IMR-90 (cell line): ENCODE data around the gene CDH23. TPM values are rescaled to one million over a fixed set of nuclear protein-coding genes. Genes with fewer than 3 reads are reported as not detected.

ENCODE experiments used
- ATAC-seq: fragments of 200-7000 bp; cut with Tn5 transposase; 2 replicates; pipeline ENCODE4 v1.9.1; 2020; ENCODE audit warnings: low read depth, mild to moderate bottlenecking, moderate library complexity
- BruUV-seq: library from RNA; stranded (reverse); fragments of 400-500 nt; replicated peaks from 2 replicates; lab custom pipeline; 2021; lab: Mats Ljungman, UMichigan
- CTCF ChIA-PET: fragments of 300-600 bp; formaldehyde crosslinking; extraction: SDS; loops from one replicate; lab custom pipeline; 2021; ENCODE audit warnings: antibody characterized with exemption; lab: Yijun Ruan, JAX
- POLR2A ChIA-PET: fragments of 300-600 bp; sonication (Branson Sonifier 250); formaldehyde crosslinking; loops from one replicate; lab custom pipeline; 2022; ENCODE audit warnings: antibody characterized with exemption; ENCODE audit not compliant: unreplicated experiment; lab: Charles Lee
- DNase-seq: peaks from one replicate; pipeline ENCODE4 v3.0.0; 2013
- H2AFZ ChIP-seq: replicated peaks from 2 replicates; pipeline ENCODE3; 2013; ENCODE audit warnings: low read length, mild to moderate bottlenecking; ENCODE audit not compliant: poor library complexity
- H2AK5ac ChIP-seq: 2 replicates; pipeline ENCODE4 v1.6.1; 2013; ENCODE audit warnings: low read depth, low read length, inconsistent platforms
- H2AK9ac ChIP-seq: replicated peaks from 2 replicates; pipeline ENCODE3; 2013; ENCODE audit warnings: mild to moderate bottlenecking, low read depth, low read length, moderate library complexity; ENCODE audit not compliant: poor library complexity
- H2BK120ac ChIP-seq: 2 replicates; pipeline ENCODE4 v1.6.1; 2013; ENCODE audit warnings: low read depth, low read length, inconsistent platforms
- H2BK15ac ChIP-seq: 3 replicates; pipeline ENCODE4 v1.6.1; 2013; ENCODE audit warnings: low read depth, low read length, inconsistent platforms
- H2BK20ac ChIP-seq: 2 replicates; pipeline ENCODE4 v1.6.1; 2013; ENCODE audit warnings: low read depth, mild to moderate bottlenecking, inconsistent platforms, low read length, moderate library complexity
- H2BK5ac ChIP-seq: 2 replicates; pipeline ENCODE4 v1.6.1; 2013; ENCODE audit warnings: mild to moderate bottlenecking, low read depth, low read length, inconsistent platforms; ENCODE audit not compliant: poor library complexity, severe bottlenecking
- H3K14ac ChIP-seq: replicated peaks from 2 replicates; pipeline ENCODE4 v1.6.1; 2013; ENCODE audit warnings: low read depth, low read length, inconsistent platforms
- H3K18ac ChIP-seq: 2 replicates; pipeline ENCODE4 v1.6.1; 2013; ENCODE audit warnings: low read depth, low read length, control low read depth
- H3K23ac ChIP-seq: 2 replicates; pipeline ENCODE4 v1.6.1; 2013; ENCODE audit warnings: low read depth, low read length, inconsistent platforms
- H3K27ac ChIP-seq: 2 replicates; pipeline ENCODE4 v1.5.1; 2013; ENCODE audit warnings: mild to moderate bottlenecking, control low read depth, low read length; ENCODE audit not compliant: insufficient read depth
- H3K27me3 ChIP-seq: 2 replicates; pipeline ENCODE4 v1.6.1; 2013; ENCODE audit warnings: low read length; ENCODE audit not compliant: control insufficient read depth, insufficient read depth
- H3K36me3 ChIP-seq: 2 replicates; pipeline ENCODE4 v1.6.1; 2013; ENCODE audit warnings: low read length, mixed read lengths; ENCODE audit not compliant: control insufficient read depth, insufficient read depth
- H3K4ac ChIP-seq: 2 replicates; pipeline ENCODE4 v1.6.1; 2013; ENCODE audit warnings: low read depth, low read length, inconsistent platforms
- H3K4me1 ChIP-seq: 2 replicates; pipeline ENCODE4 v1.6.1; 2013; ENCODE audit warnings: low read length, mixed read lengths; ENCODE audit not compliant: control insufficient read depth, insufficient read depth
- H3K4me2 ChIP-seq: 2 replicates; pipeline ENCODE4 v1.6.1; 2013; ENCODE audit warnings: low read depth, mild to moderate bottlenecking, control low read depth, low read length, moderate library complexity
- H3K4me3 ChIP-seq: 2 replicates; pipeline ENCODE4 v1.5.1; 2013; ENCODE audit warnings: low read depth, mild to moderate bottlenecking, control low read depth, low read length, moderate library complexity; ENCODE audit not compliant: insufficient read depth
- H3K56ac ChIP-seq: 2 replicates; pipeline ENCODE4 v1.6.1; 2013; ENCODE audit warnings: low read length, inconsistent platforms; ENCODE audit not compliant: insufficient read depth; ENCODE audit errors: extremely low read depth
- H3K79me1 ChIP-seq, 2 experiments: 2 replicates each; pipeline ENCODE4 v1.6.1; 2013; ENCODE audit warnings: low read length in 2 of 2, inconsistent platforms in 1 of 2, low read depth in 1 of 2
- H3K9ac ChIP-seq: 2 replicates; pipeline ENCODE4 v1.6.1; 2013; ENCODE audit warnings: low read depth, low read length, control low read depth
- H3K9me1 ChIP-seq: 2 replicates; pipeline ENCODE4 v1.6.1; 2013; ENCODE audit warnings: low read length, inconsistent platforms; ENCODE audit not compliant: insufficient read depth
- H3K9me3 ChIP-seq: 2 replicates; pipeline ENCODE4 v1.6.1; 2013; ENCODE audit warnings: low read length; ENCODE audit not compliant: control insufficient read depth, insufficient read depth
- H4K20me1 ChIP-seq: 2 replicates; pipeline ENCODE4 v1.6.1; 2013; ENCODE audit warnings: low read length, inconsistent platforms; ENCODE audit not compliant: insufficient read depth
- H4K5ac ChIP-seq: 2 replicates; pipeline ENCODE4 v1.6.1; 2013; ENCODE audit warnings: mild to moderate bottlenecking, low read depth, low read length, control low read depth
- H4K8ac ChIP-seq, 2 experiments: 2 replicates each; pipeline ENCODE4 v1.6.1; 2013; ENCODE audit warnings: low read depth in 2 of 2, low read length in 2 of 2, control low read depth in 1 of 2, inconsistent platforms in 1 of 2
- H4K91ac ChIP-seq: 2 replicates; pipeline ENCODE4 v1.6.1; 2013; ENCODE audit warnings: low read depth, low read length, inconsistent platforms; ENCODE audit not compliant: insufficient read depth
- BHLHE40 ChIP-seq: fragments of 150-350 bp; IDR thresholded peaks from 2 replicates; pipeline ENCODE4 v1.6.1; 2016; ENCODE audit warnings: mild to moderate bottlenecking, low read depth, low read length
- CEBPB ChIP-seq: IDR thresholded peaks from 2 replicates; pipeline ENCODE4 v1.6.1; 2012; ENCODE audit warnings: low read depth, low read length, improper control_type of control experiment
- CHD1 ChIP-seq: IDR thresholded peaks from 2 replicates; pipeline ENCODE4 v1.6.1; 2012; ENCODE audit warnings: low read depth, low read length, improper control_type of control experiment
- MAFK ChIP-seq: IDR thresholded peaks from 2 replicates; pipeline ENCODE4 v1.6.1; 2012; ENCODE audit warnings: low read depth, low read length, improper control_type of control experiment
- NFE2L2 ChIP-seq: fragments of 150-350 bp; IDR thresholded peaks from 2 replicates; pipeline ENCODE4 v1.6.1; 2016; ENCODE audit warnings: low read depth, mild to moderate bottlenecking, low read length
- POLR2A ChIP-seq: IDR thresholded peaks from 2 replicates; pipeline ENCODE4 v1.6.1; 2012; ENCODE audit warnings: mild to moderate bottlenecking, low read depth, low read length
- RAD21 ChIP-seq: IDR thresholded peaks from 2 replicates; pipeline ENCODE4 v1.6.1; 2012; ENCODE audit warnings: low read length, improper control_type of control experiment
- RCOR1 ChIP-seq: IDR thresholded peaks from 2 replicates; pipeline ENCODE4 v1.6.1; 2012; ENCODE audit warnings: mild to moderate bottlenecking, low read length, improper control_type of control experiment; ENCODE audit not compliant: insufficient replicate concordance
- RFX5 ChIP-seq: IDR thresholded peaks from 2 replicates; pipeline ENCODE4 v1.8.0; 2012; ENCODE audit warnings: low read depth, mild to moderate bottlenecking, low read length, moderate library complexity
- SMC3 ChIP-seq: fragments of 150-350 bp; IDR thresholded peaks from 2 replicates; pipeline ENCODE4 v1.6.1; 2016; ENCODE audit warnings: low read depth, mild to moderate bottlenecking, antibody characterized with exemption, low read length, moderate library complexity
- WGBS, 2 experiments: methylation state at CpG; one replicate each; pipeline versions ENCODE4 v1.1.5 to v1.1.7; 2013; ENCODE audit warnings: missing lambda C conversion rate in 2 of 2; ENCODE audit not compliant: insufficient read length in 1 of 2; ENCODE audit errors: extremely low coverage in 2 of 2; 5-methylcytosine and 5-hydroxymethylcytosine counted together
- dilution Hi-C: fragments of 300-500 bp; cut with HindIII; formaldehyde crosslinking; loops from one replicate; pipeline ENCODE4 v1.14.3; 2018; ENCODE audit warnings: low sequenced_read_pairs; ENCODE audit not compliant: unreplicated experiment
- in situ Hi-C: fragments of 300-500 bp; cut with MboI; formaldehyde crosslinking; loops from 3 replicates; pipeline ENCODE4 v1.14.3; 2019; ENCODE audit warnings: low sequenced_read_pairs, inconsistent platforms, mixed read lengths
- intact Hi-C: fragments of 100-400 bp; cut with micrococcal nuclease; formaldehyde crosslinking; loops from 2 replicates; pipeline ENCODE4 v1.10.0; 2022
- polyA plus RNA-seq, 3 experiments: library from polyadenylated mRNA; depleted of rRNA; stranded (reverse); fragments of >200 nt; gene quantifications; 2 replicates each; pipeline ENCODE4 v1.2.3, GENCODE V29; 2012; ENCODE audit warnings: low replicate concordance in 1 of 3
- total RNA-seq: library from RNA; depleted of rRNA; stranded (reverse); fragments of >200 nt; gene quantifications from 2 replicates; pipeline ENCODE4 v1.2.3, GENCODE V29; 2012
- TF ChIP-seq, protein P1 (sequence below): fragments of 150-350 bp; IDR thresholded peaks from 2 replicates; pipeline ENCODE4 v1.6.1; 2016; ENCODE audit warnings: low read depth, mild to moderate bottlenecking, low read length, moderate library complexity, borderline replicate concordance
- TF ChIP-seq, protein P2 (sequence below): fragments of 150-350 bp; IDR thresholded peaks from 2 replicates; pipeline ENCODE4 v1.6.1; 2017; ENCODE audit warnings: mild to moderate bottlenecking, antibody characterized with exemption, low read length, low read depth

Gene CDH23
- total and polyA plus RNA-seq, 2 of the 4 experiments (the other 2 are of a cell fraction), result under 0.01 to 0.03 TPM

DNA sequence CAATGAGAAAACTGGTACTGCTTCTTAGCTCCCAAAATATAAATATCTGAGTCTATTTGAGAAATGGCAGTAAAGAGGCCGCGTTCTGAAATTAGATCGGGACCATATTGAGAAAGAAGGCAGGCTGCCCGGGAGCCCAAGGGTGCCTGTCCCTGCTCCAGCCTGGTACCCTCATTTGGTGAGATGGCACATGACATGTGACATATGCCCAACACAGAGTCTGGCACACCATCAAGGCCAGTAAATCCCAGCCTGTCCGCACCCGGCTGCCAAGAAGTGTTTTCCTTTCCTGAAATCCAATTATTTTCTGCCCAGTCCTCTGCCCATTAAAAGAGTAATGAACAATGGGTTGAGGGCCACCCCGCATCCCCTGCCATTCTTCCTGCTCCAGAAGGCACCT lies 66.4 kb downstream of the CDH23 start:
- no peaks in the 10 kb centered on the region for H3K4me1 ChIP-seq

More for the DNA sequence above, 66.4 kb downstream of the CDH23 start:
- Histone ChIP-seq H3K27ac (no peak overlapping the region), H3K4me3 (no peak overlapping the region), H3K4ac (no peak overlapping the region), H2AFZ (no peak overlapping the region), H2BK15ac (no peak overlapping the region), H4K8ac (no peak overlapping the region), H2BK5ac (no peak overlapping the region), H4K5ac (no peak overlapping the region), H2BK120ac (no peak overlapping the region), H2BK20ac (no peak overlapping the region), H4K91ac (no peak overlapping the region), H3K9ac (no peak overlapping the region), H3K36me3 (no peaks in the 10 kb centered on the region), H3K79me1 (no peaks in the 10 kb centered on the region), H2AK9ac (no peak overlapping the region), H3K9me1 (no peaks in the 10 kb centered on the region), H3K56ac (no peak overlapping the region), H3K4me2 (no peak overlapping the region), H2AK5ac (no peak overlapping the region), H3K9me3 (no peaks in the 10 kb centered on the region), H3K23ac (no peak overlapping the region), H4K20me1 (no peaks in the 10 kb centered on the region), H3K27me3 (peaks cover 32% of the 10 kb centered on the region), H3K14ac (no peak overlapping the region), H3K18ac (no peak overlapping the region)
- ATAC-seq (no peak), DNase-seq (no peak)
- POLR2A ChIA-PET, result no interaction called here
- in situ Hi-C loops (no loop called here), intact Hi-C loops (no loop called here), dilution Hi-C loops (no loop called here)
- CTCF ChIA-PET, result no interaction called here
- TF ChIP-seq, protein P1, sequence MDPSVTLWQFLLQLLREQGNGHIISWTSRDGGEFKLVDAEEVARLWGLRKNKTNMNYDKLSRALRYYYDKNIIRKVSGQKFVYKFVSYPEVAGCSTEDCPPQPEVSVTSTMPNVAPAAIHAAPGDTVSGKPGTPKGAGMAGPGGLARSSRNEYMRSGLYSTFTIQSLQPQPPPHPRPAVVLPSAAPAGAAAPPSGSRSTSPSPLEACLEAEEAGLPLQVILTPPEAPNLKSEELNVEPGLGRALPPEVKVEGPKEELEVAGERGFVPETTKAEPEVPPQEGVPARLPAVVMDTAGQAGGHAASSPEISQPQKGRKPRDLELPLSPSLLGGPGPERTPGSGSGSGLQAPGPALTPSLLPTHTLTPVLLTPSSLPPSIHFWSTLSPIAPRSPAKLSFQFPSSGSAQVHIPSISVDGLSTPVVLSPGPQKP, result no peak
- TF ChIP-seq RCOR1 (no peak), NFE2L2 (no peak), RAD21 (no peak), MAFK (no peak), SMC3 (no peak), CEBPB (no peak), BHLHE40 (no peak), POLR2A (no peak), CHD1 (no peak), RFX5 (no peak)
- TF ChIP-seq, protein P2, sequence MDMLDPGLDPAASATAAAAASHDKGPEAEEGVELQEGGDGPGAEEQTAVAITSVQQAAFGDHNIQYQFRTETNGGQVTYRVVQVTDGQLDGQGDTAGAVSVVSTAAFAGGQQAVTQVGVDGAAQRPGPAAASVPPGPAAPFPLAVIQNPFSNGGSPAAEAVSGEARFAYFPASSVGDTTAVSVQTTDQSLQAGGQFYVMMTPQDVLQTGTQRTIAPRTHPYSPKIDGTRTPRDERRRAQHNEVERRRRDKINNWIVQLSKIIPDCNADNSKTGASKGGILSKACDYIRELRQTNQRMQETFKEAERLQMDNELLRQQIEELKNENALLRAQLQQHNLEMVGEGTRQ, result no peak
- 100% methylated on average over 1 of the region's 7 CpGs; no CpG with 5 or more reads in 1 of the 2 experiments for WGBS, 2 experiments
- BruUV-seq, result no TSS peak
